Measurements from ENCODE around the gene PXN. TPM values are rescaled to one million over a fixed set of nuclear protein-coding genes. Genes with fewer than 3 reads are reported as not detected.

The PXN gene
- total and polyA plus RNA-seq, 2 of the 13 experiments (the other 11 are each of a cell fraction or from before 2014, with no cell fraction given), result 13.6 to 14.2 TPM

DNA sequence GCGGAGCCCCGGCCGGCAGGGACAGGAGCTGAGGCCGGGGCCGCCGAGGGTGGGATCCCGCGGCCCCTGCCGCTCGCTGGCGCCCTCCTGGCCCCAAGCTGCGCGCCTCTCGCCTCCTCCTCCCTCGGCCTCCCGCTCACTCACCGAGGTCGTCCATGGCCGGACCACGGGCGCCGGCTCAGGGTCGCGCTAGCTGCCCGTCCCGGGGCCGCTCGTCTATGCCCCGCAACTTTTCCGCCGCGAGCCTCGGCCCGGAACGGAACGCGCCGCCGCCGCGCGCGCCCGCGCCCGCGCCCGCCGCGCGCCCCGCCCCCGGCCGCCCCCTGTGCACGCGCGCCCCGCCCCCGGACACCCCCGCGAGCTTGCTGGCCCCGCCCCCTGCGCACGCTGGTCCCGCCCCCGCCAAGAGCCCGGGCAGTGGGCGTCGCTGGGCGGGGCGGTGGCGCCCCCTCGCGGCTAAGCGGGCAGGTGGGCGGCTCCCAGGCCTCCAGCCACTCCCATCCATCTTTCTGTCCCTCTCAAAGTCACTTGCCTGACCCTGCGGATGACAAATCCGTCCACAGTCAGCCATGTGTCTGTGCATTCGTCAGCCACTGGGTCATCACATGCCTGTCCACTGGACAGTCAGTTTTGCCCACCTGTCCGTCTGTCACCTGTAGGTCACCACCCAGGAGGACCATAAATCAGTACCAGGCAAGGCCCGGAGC is at the start of gene PXN (continued):
- no peak; the same call in 1 of the 2 replicates for TF ChIP-seq ZNF543 (CRISPR knock-in tag; IDR thresholded peaks at IDR 0.05)
- TF ChIP-seq, protein P1, sequence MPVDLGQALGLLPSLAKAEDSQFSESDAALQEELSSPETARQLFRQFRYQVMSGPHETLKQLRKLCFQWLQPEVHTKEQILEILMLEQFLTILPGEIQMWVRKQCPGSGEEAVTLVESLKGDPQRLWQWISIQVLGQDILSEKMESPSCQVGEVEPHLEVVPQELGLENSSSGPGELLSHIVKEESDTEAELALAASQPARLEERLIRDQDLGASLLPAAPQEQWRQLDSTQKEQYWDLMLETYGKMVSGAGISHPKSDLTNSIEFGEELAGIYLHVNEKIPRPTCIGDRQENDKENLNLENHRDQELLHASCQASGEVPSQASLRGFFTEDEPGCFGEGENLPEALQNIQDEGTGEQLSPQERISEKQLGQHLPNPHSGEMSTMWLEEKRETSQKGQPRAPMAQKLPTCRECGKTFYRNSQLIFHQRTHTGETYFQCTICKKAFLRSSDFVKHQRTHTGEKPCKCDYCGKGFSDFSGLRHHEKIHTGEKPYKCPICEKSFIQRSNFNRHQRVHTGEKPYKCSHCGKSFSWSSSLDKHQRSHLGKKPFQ (CRISPR knock-in tag; IDR thresholded peaks at IDR 0.05; ENCODE audit: insufficient replicate concordance), result no peak
- TF ChIP-seq ZIK1 (CRISPR knock-in tag; IDR thresholded peaks at IDR 0.05; ENCODE audit: borderline replicate concordance, low read depth), result peak; percentile 58; the same call in 1 of the 2 replicates
- TF ChIP-seq ZNF326 (CRISPR knock-in tag; IDR thresholded peaks at IDR 0.05; ENCODE audit: borderline replicate concordance), result no peak
- TF ChIP-seq SIX1 (CRISPR knock-in tag; IDR thresholded peaks at IDR 0.05; ENCODE audit: borderline replicate concordance), result no peak
- TF ChIP-seq, protein P2, sequence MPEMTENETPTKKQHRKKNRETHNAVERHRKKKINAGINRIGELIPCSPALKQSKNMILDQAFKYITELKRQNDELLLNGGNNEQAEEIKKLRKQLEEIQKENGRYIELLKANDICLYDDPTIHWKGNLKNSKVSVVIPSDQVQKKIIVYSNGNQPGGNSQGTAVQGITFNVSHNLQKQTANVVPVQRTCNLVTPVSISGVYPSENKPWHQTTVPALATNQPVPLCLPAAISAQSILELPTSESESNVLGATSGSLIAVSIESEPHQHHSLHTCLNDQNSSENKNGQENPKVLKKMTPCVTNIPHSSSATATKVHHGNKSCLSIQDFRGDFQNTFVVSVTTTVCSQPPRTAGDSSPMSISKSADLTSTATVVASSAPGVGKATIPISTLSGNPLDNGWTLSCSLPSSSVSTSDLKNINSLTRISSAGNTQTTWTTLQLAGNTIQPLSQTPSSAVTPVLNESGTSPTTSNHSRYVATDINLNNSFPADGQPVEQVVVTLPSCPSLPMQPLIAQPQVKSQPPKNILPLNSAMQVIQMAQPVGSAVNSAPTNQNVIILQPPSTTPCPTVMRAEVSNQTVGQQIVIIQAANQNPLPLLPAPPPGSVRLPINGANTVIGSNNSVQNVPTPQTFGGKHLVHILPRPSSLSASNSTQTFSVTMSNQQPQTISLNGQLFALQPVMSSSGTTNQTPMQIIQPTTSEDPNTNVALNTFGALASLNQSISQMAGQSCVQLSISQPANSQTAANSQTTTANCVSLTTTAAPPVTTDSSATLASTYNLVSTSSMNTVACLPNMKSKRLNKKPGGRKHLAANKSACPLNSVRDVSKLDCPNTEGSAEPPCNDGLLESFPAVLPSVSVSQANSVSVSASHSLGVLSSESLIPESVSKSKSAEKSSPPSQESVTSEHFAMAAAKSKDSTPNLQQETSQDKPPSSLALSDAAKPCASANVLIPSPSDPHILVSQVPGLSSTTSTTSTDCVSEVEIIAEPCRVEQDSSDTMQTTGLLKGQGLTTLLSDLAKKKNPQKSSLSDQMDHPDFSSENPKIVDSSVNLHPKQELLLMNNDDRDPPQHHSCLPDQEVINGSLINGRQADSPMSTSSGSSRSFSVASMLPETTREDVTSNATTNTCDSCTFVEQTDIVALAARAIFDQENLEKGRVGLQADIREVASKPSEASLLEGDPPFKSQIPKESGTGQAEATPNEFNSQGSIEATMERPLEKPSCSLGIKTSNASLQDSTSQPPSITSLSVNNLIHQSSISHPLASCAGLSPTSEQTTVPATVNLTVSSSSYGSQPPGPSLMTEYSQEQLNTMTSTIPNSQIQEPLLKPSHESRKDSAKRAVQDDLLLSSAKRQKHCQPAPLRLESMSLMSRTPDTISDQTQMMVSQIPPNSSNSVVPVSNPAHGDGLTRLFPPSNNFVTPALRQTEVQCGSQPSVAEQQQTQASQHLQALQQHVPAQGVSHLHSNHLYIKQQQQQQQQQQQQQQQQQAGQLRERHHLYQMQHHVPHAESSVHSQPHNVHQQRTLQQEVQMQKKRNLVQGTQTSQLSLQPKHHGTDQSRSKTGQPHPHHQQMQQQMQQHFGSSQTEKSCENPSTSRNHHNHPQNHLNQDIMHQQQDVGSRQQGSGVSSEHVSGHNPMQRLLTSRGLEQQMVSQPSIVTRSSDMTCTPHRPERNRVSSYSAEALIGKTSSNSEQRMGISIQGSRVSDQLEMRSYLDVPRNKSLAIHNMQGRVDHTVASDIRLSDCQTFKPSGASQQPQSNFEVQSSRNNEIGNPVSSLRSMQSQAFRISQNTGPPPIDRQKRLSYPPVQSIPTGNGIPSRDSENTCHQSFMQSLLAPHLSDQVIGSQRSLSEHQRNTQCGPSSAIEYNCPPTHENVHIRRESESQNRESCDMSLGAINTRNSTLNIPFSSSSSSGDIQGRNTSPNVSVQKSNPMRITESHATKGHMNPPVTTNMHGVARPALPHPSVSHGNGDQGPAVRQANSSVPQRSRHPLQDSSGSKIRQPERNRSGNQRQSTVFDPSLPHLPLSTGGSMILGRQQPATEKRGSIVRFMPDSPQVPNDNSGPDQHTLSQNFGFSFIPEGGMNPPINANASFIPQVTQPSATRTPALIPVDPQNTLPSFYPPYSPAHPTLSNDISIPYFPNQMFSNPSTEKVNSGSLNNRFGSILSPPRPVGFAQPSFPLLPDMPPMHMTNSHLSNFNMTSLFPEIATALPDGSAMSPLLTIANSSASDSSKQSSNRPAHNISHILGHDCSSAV (CRISPR knock-in tag; IDR thresholded peaks at IDR 0.05; ENCODE audit: borderline replicate concordance), result no peak
- TF ChIP-seq, protein P3, sequence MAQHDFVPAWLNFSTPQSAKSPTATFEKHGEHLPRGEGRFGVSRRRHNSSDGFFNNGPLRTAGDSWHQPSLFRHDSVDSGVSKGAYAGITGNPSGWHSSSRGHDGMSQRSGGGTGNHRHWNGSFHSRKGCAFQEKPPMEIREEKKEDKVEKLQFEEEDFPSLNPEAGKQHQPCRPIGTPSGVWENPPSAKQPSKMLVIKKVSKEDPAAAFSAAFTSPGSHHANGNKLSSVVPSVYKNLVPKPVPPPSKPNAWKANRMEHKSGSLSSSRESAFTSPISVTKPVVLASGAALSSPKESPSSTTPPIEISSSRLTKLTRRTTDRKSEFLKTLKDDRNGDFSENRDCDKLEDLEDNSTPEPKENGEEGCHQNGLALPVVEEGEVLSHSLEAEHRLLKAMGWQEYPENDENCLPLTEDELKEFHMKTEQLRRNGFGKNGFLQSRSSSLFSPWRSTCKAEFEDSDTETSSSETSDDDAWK (CRISPR knock-in tag; IDR thresholded peaks at IDR 0.05), result no peak
- TF ChIP-seq, protein P4, sequence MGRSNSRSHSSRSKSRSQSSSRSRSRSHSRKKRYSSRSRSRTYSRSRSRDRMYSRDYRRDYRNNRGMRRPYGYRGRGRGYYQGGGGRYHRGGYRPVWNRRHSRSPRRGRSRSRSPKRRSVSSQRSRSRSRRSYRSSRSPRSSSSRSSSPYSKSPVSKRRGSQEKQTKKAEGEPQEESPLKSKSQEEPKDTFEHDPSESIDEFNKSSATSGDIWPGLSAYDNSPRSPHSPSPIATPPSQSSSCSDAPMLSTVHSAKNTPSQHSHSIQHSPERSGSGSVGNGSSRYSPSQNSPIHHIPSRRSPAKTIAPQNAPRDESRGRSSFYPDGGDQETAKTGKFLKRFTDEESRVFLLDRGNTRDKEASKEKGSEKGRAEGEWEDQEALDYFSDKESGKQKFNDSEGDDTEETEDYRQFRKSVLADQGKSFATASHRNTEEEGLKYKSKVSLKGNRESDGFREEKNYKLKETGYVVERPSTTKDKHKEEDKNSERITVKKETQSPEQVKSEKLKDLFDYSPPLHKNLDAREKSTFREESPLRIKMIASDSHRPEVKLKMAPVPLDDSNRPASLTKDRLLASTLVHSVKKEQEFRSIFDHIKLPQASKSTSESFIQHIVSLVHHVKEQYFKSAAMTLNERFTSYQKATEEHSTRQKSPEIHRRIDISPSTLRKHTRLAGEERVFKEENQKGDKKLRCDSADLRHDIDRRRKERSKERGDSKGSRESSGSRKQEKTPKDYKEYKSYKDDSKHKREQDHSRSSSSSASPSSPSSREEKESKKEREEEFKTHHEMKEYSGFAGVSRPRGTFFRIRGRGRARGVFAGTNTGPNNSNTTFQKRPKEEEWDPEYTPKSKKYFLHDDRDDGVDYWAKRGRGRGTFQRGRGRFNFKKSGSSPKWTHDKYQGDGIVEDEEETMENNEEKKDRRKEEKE (IDR thresholded peaks at IDR 0.05), result no peak
- TF ChIP-seq, protein P5, sequence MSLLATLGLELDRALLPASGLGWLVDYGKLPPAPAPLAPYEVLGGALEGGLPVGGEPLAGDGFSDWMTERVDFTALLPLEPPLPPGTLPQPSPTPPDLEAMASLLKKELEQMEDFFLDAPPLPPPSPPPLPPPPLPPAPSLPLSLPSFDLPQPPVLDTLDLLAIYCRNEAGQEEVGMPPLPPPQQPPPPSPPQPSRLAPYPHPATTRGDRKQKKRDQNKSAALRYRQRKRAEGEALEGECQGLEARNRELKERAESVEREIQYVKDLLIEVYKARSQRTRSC (CRISPR knock-in tag; IDR thresholded peaks at IDR 0.05; ENCODE audit: low read depth), result no peak
- no peak for TF ChIP-seq ZNF850 (CRISPR knock-in tag; conservative IDR thresholded peaks at IDR 0.05)
- 0 out of 2 replicates have a peak, but pooled peaks have one; percentile 27 for TF ChIP-seq ELF1 (CRISPR knock-in tag; IDR thresholded peaks at IDR 0.05)
- no peak for TF ChIP-seq RFXANK (CRISPR knock-in tag; IDR thresholded peaks at IDR 0.05)
- TF ChIP-seq ETV6 (CRISPR knock-in tag; conservative IDR thresholded peaks at IDR 0.05), result no peak
- TF ChIP-seq HMGA1 (CRISPR knock-in tag; conservative IDR thresholded peaks at IDR 0.05), result no peak

Data from HepG2 (cell line).